Measurements from ENCODE around the gene NRXN2.
"Not testable (repeated sequence)": the region's sequence is repeated elsewhere in the genome, so short reads cannot be mapped to it uniquely, and the experiment has no call there.

Gene NRXN2

GRCh38 chr11:64601605-64602465 is 121.2 kb downstream of the NRXN2 start:
- no peak for DNase-seq

- no peak for DNase-seq
Observed at GRCh38 chr11:64600281-64600992, 122.6 kb downstream of the NRXN2 start.

GRCh38 chr11:64599698-64600211 is 123.2 kb downstream of the NRXN2 start:
- DNase-seq = no peak

GRCh38 chr11:64598797-64599697 is 124.0 kb downstream of the NRXN2 start:
- DNase-seq = no peak

GRCh38 chr11:64598106-64598796 is 124.7 kb downstream of the NRXN2 start:
- no peak for DNase-seq

GRCh38 chr11:64597671-64598101 is 125.3 kb downstream of the NRXN2 start:
- no peak for DNase-seq

- DNase-seq = not testable (repeated sequence)
Observed at GRCh38 chr11:64595922-64596321, 127.1 kb downstream of the NRXN2 start.

- DNase-seq = no peak
Observed at GRCh38 chr11:64594159-64594939, 128.6 kb downstream of the NRXN2 start.

GRCh38 chr11:64593156-64594105 is 129.6 kb downstream of the NRXN2 start:
- DNase-seq = no peak

GRCh38 chr11:64592656-64593055 is 130.3 kb downstream of the NRXN2 start:
- DNase-seq = no peak

GRCh38 chr11:64592234-64592615 is 130.8 kb downstream of the NRXN2 start:
- no peak for DNase-seq

GRCh38 chr11:64591257-64592233 is 131.5 kb downstream of the NRXN2 start:
- DNase-seq = no peak

- DNase-seq = no peak
Observed at GRCh38 chr11:64590763-64591221, 132.2 kb downstream of the NRXN2 start, which contains the start of gene SLC22A12. SLC22A12 (plus strand) TSS chr11:64591220; CDS start chr11:64591557, 337 bp downstream.

GRCh38 chr11:64588701-64589100 is 134.3 kb downstream of the NRXN2 start:
- DNase-seq = no peak

GRCh38 chr11:64586366-64586765 is 136.6 kb downstream of the NRXN2 start:
- DNase-seq = no peak

- no peak for DNase-seq
Observed at GRCh38 chr11:64585150-64585549, 137.8 kb downstream of the NRXN2 start.

GRCh38 chr11:64583296-64584262 is 139.4 kb downstream of the NRXN2 start:
- DNase-seq = no peak
